HepG2 (cell line): ENCODE measurements around the gene RFX7. TPM values are rescaled to one million over a fixed set of nuclear protein-coding genes. Genes with fewer than 3 reads are reported as not detected.

Experiments used
- ATAC-seq: fragments of 200-7000 bp; cut with Tn5 transposase; 3 replicates; pipeline ENCODE4 v1.9.1; 2020; ENCODE audit warnings: mild to moderate bottlenecking, moderate library complexity
- BruUV-seq: library from RNA; stranded (reverse); fragments of 400-500 nt; replicated peaks from 2 replicates; lab custom pipeline; 2021; lab: Mats Ljungman, UMichigan
- CTCF ChIA-PET: fragments of 300-600 bp; formaldehyde crosslinking; extraction: SDS; loops from one replicate; lab custom pipeline; 2021; ENCODE audit warnings: low total read pairs, inconsistent platforms, low intra/inter-chr PET ratio; lab: Yijun Ruan, JAX
- POLR2A ChIA-PET: fragments of 350-600 bp; sonication (Branson Sonifier 250); formaldehyde crosslinking; loops from one replicate; lab custom pipeline; 2020; ENCODE audit warnings: antibody characterized with exemption, inconsistent platforms; lab: Yijun Ruan, JAX
- DNase-seq: peaks from one replicate; pipeline ENCODE4 v3.0.0-alpha.2; 2015; ENCODE audit warnings: low spot score
- FAIRE-seq: peaks from 3 replicates; lab custom pipeline; 2011; peaks lifted over from hg19 to GRCh38; lab: Jason Lieb, UNC
- H2AFZ ChIP-seq: one replicate; pipeline ENCODE4 v1.6.1; 2011; ENCODE audit warnings: low read length, inconsistent platforms
- H3K27ac ChIP-seq: fragments of 300-600 bp; 3 replicates; pipeline ENCODE4 v1.8.0; 2011; ENCODE audit warnings: mixed run types, mild to moderate bottlenecking, mixed read lengths, low read length, inconsistent platforms; ENCODE audit not compliant: insufficient read depth; ENCODE audit errors: extremely low read length
- H3K27me3 ChIP-seq, 2 experiments: fragments of 200-600 bp in 1 of 2; 2 replicates in 1 of 2; 3 replicates in 1 of 2; pipeline versions ENCODE4 v1.6.0 to v1.8.0; 2011; ENCODE audit warnings: low read length in 2 of 2, mild to moderate bottlenecking in 2 of 2, moderate library complexity in 2 of 2, inconsistent platforms in 1 of 2; ENCODE audit not compliant: insufficient read depth in 2 of 2, control insufficient read depth in 1 of 2
- H3K36me3 ChIP-seq, 2 experiments: fragments of 200-600 bp in 1 of 2; replicated peaks in 1 of 2; 2 replicates in 1 of 2; 3 replicates in 1 of 2; pipeline versions ENCODE4 v1.5.1 to v1.8.0; 2011; ENCODE audit warnings: low read length in 2 of 2, inconsistent platforms in 1 of 2; ENCODE audit not compliant: insufficient read depth in 2 of 2, control insufficient read depth in 1 of 2
- H3K4me1 ChIP-seq: 2 replicates; pipeline ENCODE4 v1.5.1; 2012; ENCODE audit warnings: low read length, inconsistent platforms; ENCODE audit not compliant: insufficient read depth
- H3K4me2 ChIP-seq: 2 replicates; pipeline ENCODE4 v1.6.0; 2011; ENCODE audit warnings: low read depth, low read length, inconsistent platforms
- H3K4me3 ChIP-seq, 3 experiments: fragments of 200-600 bp in 1 of 3; sonication (generic), shearing (Covaris generic) in 1 of 3; replicated peaks in 1 of 3; 2 replicates each; pipeline ENCODE4 v1.5.1; 2011 to 2016; ENCODE audit warnings: low read length in 3 of 3, inconsistent platforms in 2 of 3, low read depth in 2 of 3, mild to moderate bottlenecking in 2 of 3, control low read depth in 1 of 3, mixed read lengths in 1 of 3; ENCODE audit not compliant: insufficient read depth in 1 of 3
- H3K79me2 ChIP-seq: one replicate; pipeline ENCODE4 v1.6.1; 2011; ENCODE audit warnings: low read length, inconsistent platforms; ENCODE audit not compliant: insufficient read depth
- H3K9ac ChIP-seq: 2 replicates; pipeline ENCODE4 v1.6.0; 2011; ENCODE audit warnings: mild to moderate bottlenecking, low read depth, low read length, inconsistent platforms; ENCODE audit not compliant: insufficient read depth
- H3K9me3 ChIP-seq: 2 replicates; pipeline ENCODE4 v1.5.1; 2012; ENCODE audit warnings: mild to moderate bottlenecking, low read length
- H4K20me1 ChIP-seq: 2 replicates; pipeline ENCODE4 v1.6.0; 2011; ENCODE audit warnings: inconsistent platforms, mild to moderate bottlenecking, low read length, moderate library complexity; ENCODE audit not compliant: insufficient read depth
- ATF1 ChIP-seq: IDR thresholded peaks from 2 replicates; pipeline ENCODE4 v1.6.1; 2016; ENCODE audit warnings: mild to moderate bottlenecking, control low read depth
- CCDC6 ChIP-seq: sonication (generic); formaldehyde crosslinking; IDR thresholded peaks from 2 replicates; pipeline ENCODE4 v1.8.1; 2022; ENCODE audit warnings: mild to moderate bottlenecking, missing genetic modification reagents, moderate library complexity
- ESRRA ChIP-seq: sonication (generic); formaldehyde crosslinking; IDR thresholded peaks from 2 replicates; pipeline ENCODE4 v1.5.1; 2020; ENCODE audit warnings: mild to moderate bottlenecking, low read depth, missing genetic modification reagents
- FOXK1 ChIP-seq: sonication (generic); formaldehyde crosslinking; IDR thresholded peaks from 2 replicates; pipeline ENCODE4 v1.4.0; 2020; ENCODE audit warnings: low read depth, missing genetic modification reagents, borderline replicate concordance
- MAFF ChIP-seq: IDR thresholded peaks from 2 replicates; pipeline ENCODE4 v1.6.1; 2011; ENCODE audit warnings: low read depth, low read length, improper control_type of control experiment
- MAFK ChIP-seq, 2 experiments: IDR thresholded peaks in 1 of 2; conservative IDR thresholded peaks in 1 of 2; 2 replicates each; pipeline ENCODE4 v1.6.1; 2011; ENCODE audit warnings: improper control_type of control experiment in 2 of 2, low read length in 2 of 2
- NR2C2 ChIP-seq: sonication (generic); formaldehyde crosslinking; IDR thresholded peaks from 2 replicates; pipeline ENCODE4 v1.4.0; 2020; ENCODE audit warnings: missing genetic modification reagents, mild to moderate bottlenecking, moderate library complexity, borderline replicate concordance
- PBX3 ChIP-seq: sonication (generic); formaldehyde crosslinking; IDR thresholded peaks from 2 replicates; pipeline ENCODE4 v1.8.1; 2023; ENCODE audit warnings: missing genetic modification reagents, inconsistent platforms, borderline replicate concordance
- SATB2 ChIP-seq: sonication (generic); formaldehyde crosslinking; IDR thresholded peaks from 2 replicates; pipeline ENCODE4 v1.5.0; 2020; ENCODE audit warnings: missing genetic modification reagents
- ZNF503 ChIP-seq: sonication (generic); formaldehyde crosslinking; IDR thresholded peaks from 2 replicates; pipeline ENCODE4 v1.4.0; 2020; ENCODE audit warnings: missing genetic modification reagents
- ZNF747 ChIP-seq: sonication (generic); formaldehyde crosslinking; IDR thresholded peaks from 2 replicates; pipeline ENCODE4 v1.8.1; 2023; ENCODE audit warnings: missing genetic modification reagents, mild to moderate bottlenecking, borderline replicate concordance
- whole genome bisulfite sequencing: methylation state at CpG from one replicate; pipeline ENCODE4 v1.1.6; 2017; ENCODE audit warnings: low lambda C conversion rate; 5-methylcytosine and 5-hydroxymethylcytosine counted together
- in situ Hi-C: cut with HindIII; loops from 2 replicates; pipeline ENCODE4 v1.10.0; 2017; ENCODE audit warnings: low pct_unique_long_range_greater_than_20kb; ENCODE audit not compliant: extremely low pct_ligation_motif_present
- intact Hi-C: fragments of 100-400 bp; cut with micrococcal nuclease; formaldehyde crosslinking; loops from one replicate; pipeline ENCODE4 v1.10.0; 2022; ENCODE audit not compliant: unreplicated experiment
- polyA plus RNA-seq, 8 experiments: library from polyadenylated mRNA; depleted of rRNA in 3 of 8; stranded (reverse) in 7 of 8; unstranded in 1 of 8; fragments of >200 nt; fragmentation: Illumina TruSeq in 4 of 8; extraction: Trizol in 4 of 8; gene quantifications; 2 replicates each; pipeline versions ENCODE4 v1.2.1 to v1.2.3, GENCODE V29; 2011 to 2016; ENCODE audit warnings: low read depth in 4 of 8, missing spikeins in 1 of 8, mixed read lengths in 1 of 8; ENCODE audit not compliant: insufficient read depth in 1 of 8
- total RNA-seq, 5 experiments: library from RNA; depleted of rRNA; stranded (reverse); fragments of >200 nt; fragmentation: Illumina TruSeq; extraction: Trizol; gene quantifications; 2 replicates each; pipeline ENCODE4 v1.2.3, GENCODE V29; 2016; ENCODE audit warnings: low read depth in 1 of 5

Gene RFX7
- total and polyA plus RNA-seq, 2 of the 13 experiments (the other 11 are each of a cell fraction or from before 2014, with no cell fraction given): 8.5 to 10.4 TPM

GRCh38 chr15:56098195-56098863 is 145.3 kb downstream of the RFX7 start:
- H3K27ac ChIP-seq: no peak overlapping the region
- CTCF ChIA-PET: no interaction called here
- H2AFZ ChIP-seq: no peak overlapping the region
- no peak overlapping the region for H3K9ac ChIP-seq
- no peak overlapping the region for H3K4me2 ChIP-seq
- DNase-seq: no peak
- 95% methylated on average over 5 of the region's 5 CpGs for WGBS
- H3K4me1 ChIP-seq: no peaks in the 10 kb centered on the region
- TF ChIP-seq SATB2 (CRISPR knock-in tag) (no peak), ZNF747 (no peak), MAFK (conservative IDR thresholded peaks at IDR 0.05 in 1 of 2, IDR thresholded peaks at IDR 0.05 in 1 of 2; ENCODE audit: low read length in 2 of 2) (peak; percentile 89 to 97), ESRRA (CRISPR knock-in tag) (no peak), ATF1 (CRISPR knock-in tag) (no peak), FOXK1 (no peak), CCDC6 (CRISPR knock-in tag) (no peak), MAFF (peak; percentile 96), ZNF503 (CRISPR knock-in tag) (no peak), PBX3 (no peak), NR2C2 (CRISPR knock-in tag) (no peak)
- no peak overlapping the region for H3K4me3 ChIP-seq
- POLR2A ChIA-PET: no interaction called here
- BruUV-seq: no TSS peak
- peaks cover 22 to 77% of the 10 kb centered on the region in 2 experiments for H3K36me3 ChIP-seq
- ATAC-seq: no peak
- no peaks in the 10 kb centered on the region for H3K9me3 ChIP-seq
- intact Hi-C loops: no loop called here
- no peak for FAIRE-seq
- H4K20me1 ChIP-seq: no peaks in the 10 kb centered on the region
- no peaks in the 10 kb centered on the region for H3K27me3 ChIP-seq
- in situ Hi-C loops: no loop called here
- H3K79me2 ChIP-seq: no peaks in the 10 kb centered on the region
